Mesenchymal stem cell (in vitro differentiated cells and primary cell): Measurements from ENCODE around the gene TWIST2.

Experiments
- DNase-seq: peaks from one replicate; pipeline ENCODE4 v3.0.0-alpha.2; 2013
- H2AFZ ChIP-seq: one replicate; pipeline ENCODE4 v1.6.1; 2013; ENCODE audit warnings: low read depth, mild to moderate bottlenecking, control low read depth, inconsistent platforms, low read length, moderate library complexity
- H2AK5ac ChIP-seq: 2 replicates; pipeline ENCODE4 v1.6.1; 2013; ENCODE audit warnings: low read length, moderate library complexity, mild to moderate bottlenecking, inconsistent platforms; ENCODE audit not compliant: severe bottlenecking
- H2BK120ac ChIP-seq: one replicate; pipeline ENCODE4 v1.6.1; 2013; ENCODE audit warnings: low read depth, mild to moderate bottlenecking, inconsistent platforms, low read length, moderate library complexity
- H2BK12ac ChIP-seq, 2 experiments: one replicate each; pipeline ENCODE4 v1.6.1; 2013; ENCODE audit warnings: inconsistent platforms in 2 of 2, low read length in 2 of 2, mild to moderate bottlenecking in 2 of 2, moderate library complexity in 2 of 2, control low read depth in 1 of 2
- H2BK15ac ChIP-seq: one replicate; pipeline ENCODE4 v1.6.1; 2013; ENCODE audit warnings: mild to moderate bottlenecking, low read depth, inconsistent platforms; ENCODE audit not compliant: poor library complexity, severe bottlenecking
- H2BK5ac ChIP-seq: 2 replicates; pipeline ENCODE4 v1.6.1; 2013; ENCODE audit warnings: low read depth, mild to moderate bottlenecking, low read length, control low read depth, inconsistent platforms; ENCODE audit not compliant: poor library complexity, severe bottlenecking
- H3K14ac ChIP-seq, 2 experiments: one replicate each; pipeline ENCODE4 v1.6.1; 2013; ENCODE audit warnings: inconsistent platforms in 2 of 2, low read length in 2 of 2, control low read depth in 1 of 2, mild to moderate bottlenecking in 1 of 2, moderate library complexity in 1 of 2
- H3K18ac ChIP-seq, 2 experiments: one replicate each; pipeline ENCODE4 v1.6.1; 2013; ENCODE audit warnings: inconsistent platforms in 2 of 2, low read length in 2 of 2, control low read depth in 1 of 2, low read depth in 1 of 2, mild to moderate bottlenecking in 1 of 2
- H3K23ac ChIP-seq, 2 experiments: one replicate each; pipeline ENCODE4 v1.6.1; 2013; ENCODE audit warnings: inconsistent platforms in 2 of 2, low read length in 2 of 2, mild to moderate bottlenecking in 2 of 2, moderate library complexity in 2 of 2, control low read depth in 1 of 2
- H3K27ac ChIP-seq: 2 replicates; pipeline ENCODE4 v1.5.1; 2013; ENCODE audit warnings: mild to moderate bottlenecking, moderate library complexity, low read length, control low read depth, inconsistent platforms; ENCODE audit not compliant: poor library complexity, severe bottlenecking
- H3K27me3 ChIP-seq, 2 experiments: 2 replicates each; pipeline versions ENCODE4 v1.6.1 to v1.7.0; 2013; ENCODE audit warnings: low read length in 2 of 2, mild to moderate bottlenecking in 2 of 2, moderate library complexity in 2 of 2, control low read depth in 1 of 2, inconsistent platforms in 1 of 2; ENCODE audit not compliant: control insufficient read depth in 1 of 2, insufficient read depth in 1 of 2
- H3K36me3 ChIP-seq, 2 experiments: 2 replicates each; pipeline versions ENCODE4 v1.6.1 to v1.7.0; 2013; ENCODE audit warnings: low read length in 2 of 2, control low read depth in 1 of 2, inconsistent platforms in 1 of 2, low read depth in 1 of 2, mild to moderate bottlenecking in 1 of 2; ENCODE audit not compliant: insufficient read depth in 2 of 2, control insufficient read depth in 1 of 2
- H3K4ac ChIP-seq, 2 experiments: one replicate each; pipeline ENCODE4 v1.6.1; 2013; ENCODE audit warnings: inconsistent platforms in 2 of 2, low read length in 2 of 2, mild to moderate bottlenecking in 2 of 2, moderate library complexity in 2 of 2, control low read depth in 1 of 2, low read depth in 1 of 2
- H3K4me1 ChIP-seq: 2 replicates; pipeline ENCODE4 v1.6.1; 2013; ENCODE audit warnings: low read depth, low read length, control low read depth; ENCODE audit not compliant: control insufficient read depth, insufficient read depth
- H3K4me2 ChIP-seq: 2 replicates; pipeline ENCODE4 v1.6.1; 2013; ENCODE audit warnings: low read length, mild to moderate bottlenecking, inconsistent platforms; ENCODE audit not compliant: poor library complexity, severe bottlenecking
- H3K4me3 ChIP-seq, 2 experiments: 2 replicates each; pipeline versions ENCODE4 v1.5.1 to v1.7.0; 2013; ENCODE audit warnings: low read length in 2 of 2, mild to moderate bottlenecking in 2 of 2, control low read depth in 1 of 2, low read depth in 1 of 2; ENCODE audit not compliant: insufficient read depth in 1 of 2
- H3K79me1 ChIP-seq: replicated peaks from 2 replicates; pipeline ENCODE4 v1.6.1; 2013; ENCODE audit warnings: mild to moderate bottlenecking, control low read depth, low read length, inconsistent platforms; ENCODE audit not compliant: poor library complexity, severe bottlenecking
- H3K9ac ChIP-seq: 2 replicates; pipeline ENCODE4 v1.7.0; 2013; ENCODE audit warnings: mild to moderate bottlenecking, low read length, moderate library complexity
- H3K9me3 ChIP-seq: 2 replicates; pipeline ENCODE4 v1.7.0; 2013; ENCODE audit warnings: mild to moderate bottlenecking, low read length; ENCODE audit not compliant: control insufficient read depth
- H4K8ac ChIP-seq: one replicate; pipeline ENCODE4 v1.6.1; 2013; ENCODE audit warnings: inconsistent platforms, mild to moderate bottlenecking, low read length, moderate library complexity
- H4K91ac ChIP-seq: one replicate; pipeline ENCODE4 v1.6.1; 2013; ENCODE audit warnings: mild to moderate bottlenecking, low read length, inconsistent platforms
- WGBS: methylation state at CpG from one replicate; pipeline ENCODE4 v1.1.7; 2013; ENCODE audit warnings: mixed read lengths; 5-methylcytosine and 5-hydroxymethylcytosine counted together

Gene TWIST2

DNA sequence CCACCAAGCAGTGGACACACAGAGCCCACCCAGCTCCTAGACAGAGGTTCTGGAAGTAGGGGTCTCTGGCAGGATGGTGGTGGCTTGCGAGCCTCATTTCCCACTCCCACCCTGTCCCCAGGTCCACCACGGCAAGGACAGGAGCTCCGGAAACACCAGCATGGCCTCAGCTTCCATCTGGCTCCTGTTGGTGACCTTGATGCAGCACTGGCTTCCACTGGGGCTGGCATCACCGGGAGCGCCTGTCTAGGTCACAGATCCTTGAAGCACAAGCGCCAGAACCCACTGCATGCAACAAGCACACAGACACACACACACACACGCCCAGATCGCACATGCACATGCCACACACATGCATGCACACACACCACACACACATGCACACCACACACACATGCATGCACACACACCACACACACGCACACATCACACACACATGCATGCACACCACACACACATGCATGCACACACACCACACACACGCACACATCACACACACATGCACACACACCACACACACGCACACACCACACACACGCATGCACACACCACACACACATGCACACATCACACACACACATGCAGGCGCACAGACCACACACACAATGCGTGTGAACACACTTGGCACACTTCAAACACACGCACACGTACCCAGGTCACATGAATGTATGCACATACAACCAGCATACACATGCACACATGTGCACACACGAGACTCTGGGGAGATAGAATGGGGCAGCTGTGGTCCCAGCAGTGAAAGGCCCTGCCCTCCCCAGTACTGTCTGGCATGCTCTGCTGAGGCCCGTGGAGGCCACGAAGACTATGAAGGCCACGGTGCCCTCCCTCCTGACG is 63.7 kb downstream of the TWIST2 start:
- no peak overlapping the region for H3K27ac ChIP-seq
- peaks cover 0 to 67% of the 10 kb centered on the region in 2 experiments for H3K36me3 ChIP-seq
- H2AFZ ChIP-seq = no peak overlapping the region
- H2AK5ac ChIP-seq = no peak overlapping the region
- H3K4me3 ChIP-seq = no peak overlapping the region
- peaks cover 16% of the 10 kb centered on the region for H3K4me1 ChIP-seq
- H2BK120ac ChIP-seq = no peak overlapping the region
- no peak overlapping the region for H2BK12ac ChIP-seq
- H3K79me1 ChIP-seq = no peaks in the 10 kb centered on the region
- H3K18ac ChIP-seq = no peak overlapping the region
- no peak overlapping the region for H2BK5ac ChIP-seq
- H4K8ac ChIP-seq = no peak overlapping the region
- no peak overlapping the region for H2BK15ac ChIP-seq
- H3K4me2 ChIP-seq = no peak overlapping the region
- H4K91ac ChIP-seq = peak overlapping the region; percentile 9
- no peaks in the 10 kb centered on the region for H3K9me3 ChIP-seq
- 79% methylated on average over 21 of the region's 21 CpGs for WGBS
- no peak for DNase-seq
- no peak overlapping the region for H3K9ac ChIP-seq
- H3K4ac ChIP-seq = no peak overlapping the region
- no peak overlapping the region for H3K23ac ChIP-seq
- H3K27me3 ChIP-seq = no peaks in the 10 kb centered on the region
- H3K14ac ChIP-seq = no peak overlapping the region

DNA sequence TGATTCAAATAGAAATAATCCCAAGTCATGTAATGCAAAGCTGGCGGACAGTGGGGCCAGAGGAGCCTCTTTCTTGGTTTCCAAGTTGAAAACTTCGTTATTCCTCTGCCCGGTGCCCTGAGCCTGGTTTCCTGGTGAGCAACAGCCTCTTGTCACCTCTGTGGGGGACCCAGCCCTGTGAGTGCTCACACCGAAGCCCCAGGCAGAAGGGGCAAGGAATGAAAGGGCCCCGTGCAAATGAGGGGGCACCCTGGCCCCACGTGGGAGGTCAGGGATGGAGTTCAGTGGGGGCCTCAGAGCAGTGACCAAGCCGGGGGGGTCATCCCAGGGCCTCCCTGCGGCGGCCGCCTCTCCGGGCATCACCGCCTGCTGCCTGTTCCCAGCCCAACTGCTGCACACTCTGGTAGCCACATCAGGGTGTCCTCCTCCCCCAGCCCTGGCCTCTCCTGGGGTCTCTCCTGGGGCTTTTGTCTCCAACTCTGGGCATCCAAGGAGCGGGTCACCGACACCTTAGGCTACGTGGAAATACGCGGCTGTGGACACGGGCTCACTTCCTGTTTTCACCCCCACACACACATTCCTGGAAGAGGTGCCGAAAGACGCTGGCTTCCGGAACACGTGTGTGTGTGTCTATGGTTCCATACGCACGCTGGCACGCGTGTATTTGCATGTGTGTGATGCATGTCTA is 64.5 kb downstream of the TWIST2 start:
- Histone ChIP-seq H3K9ac (no peak overlapping the region), H2BK5ac (no peak overlapping the region), H3K4me3 (no peak overlapping the region), H4K91ac (peak overlapping the region; percentile 45), H2BK12ac (no peak overlapping the region), H3K4me2 (no peak overlapping the region), H3K36me3 (peaks cover 0 to 62% of the 10 kb centered on the region in 2 experiments), H3K9me3 (no peaks in the 10 kb centered on the region), H4K8ac (no peak overlapping the region), H2BK15ac (no peak overlapping the region), H3K79me1 (no peaks in the 10 kb centered on the region), H3K27me3 (no peaks in the 10 kb centered on the region), H2BK120ac (no peak overlapping the region), H3K4ac (no peak overlapping the region), H3K27ac (no peak overlapping the region), H3K23ac (no peak overlapping the region), H3K4me1 (peaks cover 23% of the 10 kb centered on the region), H2AK5ac (no peak overlapping the region), H2AFZ (no peak overlapping the region), H3K14ac (no peak overlapping the region), H3K18ac (no peak overlapping the region)
- WGBS = 84% methylated on average over 26 of the region's 26 CpGs
- no peak for DNase-seq

DNA sequence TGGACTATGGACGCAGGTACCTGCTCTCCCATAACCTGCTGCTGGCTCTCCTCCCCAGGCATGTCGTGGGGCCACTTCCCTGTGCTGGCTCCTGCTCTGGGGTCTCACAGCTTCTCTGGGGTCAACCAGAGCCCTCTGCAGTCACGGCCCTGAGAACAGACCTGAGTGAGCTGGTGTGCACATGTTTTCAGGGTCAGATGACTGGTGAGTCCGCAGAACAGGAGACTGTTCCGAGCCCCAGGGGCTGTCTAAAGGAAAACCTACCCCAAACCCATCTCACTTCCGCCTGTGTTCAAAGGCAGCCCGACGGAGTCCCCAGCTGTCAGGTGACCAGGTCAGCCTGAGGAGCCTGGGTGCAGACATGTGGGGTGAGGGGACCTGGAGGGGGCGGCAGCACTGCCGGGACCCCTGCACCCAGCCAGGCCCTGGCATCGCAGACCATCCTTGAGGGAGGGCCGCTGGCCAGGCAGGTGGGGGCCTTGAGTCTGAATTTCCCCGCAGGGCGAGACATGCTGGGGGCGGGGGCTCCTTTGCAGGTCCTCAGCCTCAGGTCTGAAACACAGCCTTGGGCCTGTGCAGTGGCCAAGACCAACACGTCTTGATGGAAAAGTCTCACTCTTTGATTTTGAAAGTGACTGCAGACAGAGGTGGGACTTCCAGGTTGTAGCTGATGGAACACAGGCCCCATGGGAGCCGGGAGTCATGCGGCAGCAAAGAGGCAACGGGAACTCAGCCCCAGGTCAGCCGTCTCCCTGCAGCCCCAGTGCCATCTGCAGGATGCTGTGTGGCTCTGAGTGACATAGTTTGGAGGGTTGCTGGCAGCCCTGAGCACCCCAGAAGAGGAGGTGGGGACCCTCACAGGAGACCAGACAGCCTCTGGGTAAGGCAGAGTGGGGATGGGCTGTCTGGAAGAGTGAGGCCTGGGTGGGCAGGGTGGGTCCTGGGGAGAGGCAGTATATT is 65.3 kb downstream of the TWIST2 start:
- Histone ChIP-seq H2AK5ac (no peak overlapping the region), H2BK12ac (no peak overlapping the region), H3K36me3 (peaks cover 0 to 54% of the 10 kb centered on the region in 2 experiments), H3K27me3 (no peaks in the 10 kb centered on the region), H3K27ac (no peak overlapping the region), H2BK120ac (no peak overlapping the region), H3K14ac (no peak overlapping the region), H3K9ac (no peak overlapping the region), H2BK15ac (no peak overlapping the region), H3K4me2 (no peak overlapping the region), H3K18ac (no peak overlapping the region), H4K91ac (peak overlapping the region; percentile 45), H3K23ac (no peak overlapping the region), H2BK5ac (no peak overlapping the region), H3K79me1 (no peaks in the 10 kb centered on the region), H3K9me3 (no peaks in the 10 kb centered on the region), H3K4ac (no peak overlapping the region), H3K4me1 (peaks cover 24% of the 10 kb centered on the region), H4K8ac (no peak overlapping the region), H2AFZ (no peak overlapping the region), H3K4me3 (no peak overlapping the region)
- DNase-seq = no peak
- WGBS = 88% methylated on average over 20 of the region's 20 CpGs
